Activated CD8-positive, alpha-beta T cell treated with anti-CD3 and anti-CD28 coated beads, Interleukin-2, amount 10 ng/mL, durations not matched to agents 7 days and 5 days (primary cell): ENCODE results near the gene LCE5A. TPM values are rescaled to one million over a fixed set of nuclear protein-coding genes. Genes with fewer than 3 reads are reported as not detected.

ENCODE experiments used
- ATAC-seq: fragments of 150-1000 bp; cut with Tn5 transposase; one replicate; pipeline ENCODE4 v1.10.0; 2021; ENCODE audit warnings: moderate library complexity
- CTCF ChIA-PET: fragments of 350-600 bp; sonication (Branson Sonifier 250); formaldehyde crosslinking; loops from one replicate; lab custom pipeline; 2021; ENCODE audit warnings: antibody characterized with exemption; lab: Charles Lee
- POLR2A ChIA-PET: fragments of 350-600 bp; sonication (Branson Sonifier 250); formaldehyde crosslinking; loops from one replicate; lab custom pipeline; 2021; ENCODE audit warnings: antibody characterized with exemption; lab: Charles Lee
- DNase-seq: peaks from one replicate; pipeline ENCODE4 v3.0.0-alpha.2; 2020
- H3K27ac Mint-ChIP-seq: one replicate; pipeline ENCODE4 v1.8.0; 2021; ENCODE audit warnings: mild to moderate bottlenecking, mixed read lengths
- H3K27me3 Mint-ChIP-seq: one replicate; pipeline ENCODE4 v1.8.0; 2021; ENCODE audit warnings: low read depth, mixed read lengths
- H3K36me3 Mint-ChIP-seq: one replicate; pipeline ENCODE4 v1.8.0; 2021; ENCODE audit warnings: low read depth, mixed read lengths
- H3K4me1 Mint-ChIP-seq: one replicate; pipeline ENCODE4 v1.8.0; 2021; ENCODE audit warnings: low read depth, mixed read lengths
- H3K4me3 Mint-ChIP-seq: one replicate; pipeline ENCODE4 v1.8.0; 2021; ENCODE audit warnings: mild to moderate bottlenecking, mixed read lengths
- H3K9me3 Mint-ChIP-seq: one replicate; pipeline ENCODE4 v1.8.0; 2022; ENCODE audit warnings: mixed read lengths; ENCODE audit not compliant: insufficient read depth
- total RNA-seq, 2 experiments: library from RNA; stranded (reverse); gene quantifications; one replicate each; pipeline ENCODE4 v1.2.3, GENCODE V29; 2021

The LCE5A gene
- total RNA-seq, 2 experiments from 2014 or later = not detected

- Mint-ChIP-seq H3K9me3 (no peaks in the 10 kb centered on the region), H3K4me1 (no peaks in the 10 kb centered on the region), H3K4me3 (no peak overlapping the region), H3K36me3 (no peaks in the 10 kb centered on the region), H3K27me3 (no peaks in the 10 kb centered on the region), H3K27ac (no peak overlapping the region)
- CTCF ChIA-PET = interaction anchor here (0.9 kb wide), 1 partner anchor 15 kb away, joined by 3 read pairs; no protein-coding TSS in a partner anchor
- no peak for DNase-seq
- no peak for ATAC-seq
- POLR2A ChIA-PET = no interaction called here
Observed at GRCh38 chr1:152497273-152497672, 13.3 kb upstream of the LCE5A start.

DNA sequence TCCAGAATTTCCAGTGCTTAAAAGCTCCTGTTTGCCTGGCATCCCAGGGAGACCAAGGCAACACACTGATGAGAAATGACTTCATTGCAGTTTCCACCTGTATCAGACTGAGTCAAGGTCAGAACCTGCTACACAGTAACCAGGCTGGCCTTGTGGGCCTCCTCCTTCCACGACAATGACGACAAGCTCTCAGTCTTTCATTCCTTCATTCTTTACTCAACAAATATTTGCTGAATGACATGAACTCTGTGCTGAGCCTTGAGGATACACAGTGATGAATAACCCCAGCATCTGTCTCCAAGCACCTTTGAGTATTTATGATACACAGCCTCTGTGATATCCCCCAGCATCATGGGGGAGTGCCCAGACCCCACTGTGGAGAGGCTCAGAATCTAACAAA lies 8.9 kb upstream of the LCE5A start:
- ChIA-PET CTCF (interaction anchor here (1.1 to 1.7 kb wide), 2 partner anchors 10 to 43 kb away, joined by 3 to 4 read pairs; no protein-coding TSS in a partner anchor), POLR2A (no interaction called here)
- peaks cover 2% of the 10 kb centered on the region for H3K27me3 Mint-ChIP-seq
- no peak overlapping the region for H3K4me3 Mint-ChIP-seq
- H3K36me3 Mint-ChIP-seq = no peaks in the 10 kb centered on the region
- DNase-seq = no peak
- H3K9me3 Mint-ChIP-seq = no peaks in the 10 kb centered on the region
- no peaks in the 10 kb centered on the region for H3K4me1 Mint-ChIP-seq
- H3K27ac Mint-ChIP-seq = no peak overlapping the region
- no peak for ATAC-seq

DNA sequence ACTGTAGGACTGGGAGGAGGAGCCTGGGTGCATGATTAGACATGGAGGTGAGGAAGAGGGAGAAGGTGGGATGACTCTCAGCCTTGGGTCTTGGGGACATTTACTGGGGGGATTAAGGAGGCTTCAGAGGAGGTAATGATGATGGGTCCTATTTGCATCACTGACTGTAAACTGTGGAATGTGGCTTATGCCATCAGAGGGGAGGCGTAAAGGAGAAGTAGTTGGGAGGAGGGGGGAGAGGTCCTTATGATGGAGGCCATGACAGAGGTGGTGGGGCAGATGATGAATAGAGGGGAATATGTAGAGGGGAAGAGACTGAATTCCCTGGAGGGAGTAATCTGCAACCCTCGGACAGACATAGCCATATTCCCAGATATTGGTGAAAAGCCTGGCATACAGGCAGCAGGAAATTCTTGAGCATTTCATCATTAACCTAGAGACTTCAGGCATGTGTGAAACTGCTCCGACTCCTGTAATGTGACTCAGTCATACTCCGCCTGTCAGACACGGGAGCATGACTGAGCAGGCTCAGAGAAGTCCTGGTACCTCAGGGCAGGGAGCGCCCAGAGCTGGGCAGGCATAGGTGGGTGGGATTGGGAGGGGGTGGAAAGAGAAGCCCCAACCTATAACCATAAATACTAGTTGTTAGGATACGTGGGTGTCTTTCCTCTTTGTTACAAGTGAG lies 8.0 kb upstream of the LCE5A start:
- ATAC-seq (no peak), DNase-seq (no peak)
- no peak overlapping the region for H3K4me3 Mint-ChIP-seq
- CTCF ChIA-PET = no interaction called here
- no peaks in the 10 kb centered on the region for H3K36me3 Mint-ChIP-seq
- POLR2A ChIA-PET = no interaction called here
- peaks cover 2% of the 10 kb centered on the region for H3K27me3 Mint-ChIP-seq
- H3K4me1 Mint-ChIP-seq = no peaks in the 10 kb centered on the region
- H3K27ac Mint-ChIP-seq = no peak overlapping the region
- H3K9me3 Mint-ChIP-seq = no peaks in the 10 kb centered on the region

GRCh38 chr1:152505083-152505482 lies 5.5 kb upstream of the LCE5A start:
- Mint-ChIP-seq H3K36me3 (no peaks in the 10 kb centered on the region), H3K4me1 (no peaks in the 10 kb centered on the region), H3K27ac (no peak overlapping the region), H3K27me3 (peaks cover 2% of the 10 kb centered on the region), H3K4me3 (no peak overlapping the region), H3K9me3 (no peaks in the 10 kb centered on the region)
- ChIA-PET CTCF (no interaction called here), POLR2A (no interaction called here)
- DNase-seq = no peak
- no peak for ATAC-seq

DNA sequence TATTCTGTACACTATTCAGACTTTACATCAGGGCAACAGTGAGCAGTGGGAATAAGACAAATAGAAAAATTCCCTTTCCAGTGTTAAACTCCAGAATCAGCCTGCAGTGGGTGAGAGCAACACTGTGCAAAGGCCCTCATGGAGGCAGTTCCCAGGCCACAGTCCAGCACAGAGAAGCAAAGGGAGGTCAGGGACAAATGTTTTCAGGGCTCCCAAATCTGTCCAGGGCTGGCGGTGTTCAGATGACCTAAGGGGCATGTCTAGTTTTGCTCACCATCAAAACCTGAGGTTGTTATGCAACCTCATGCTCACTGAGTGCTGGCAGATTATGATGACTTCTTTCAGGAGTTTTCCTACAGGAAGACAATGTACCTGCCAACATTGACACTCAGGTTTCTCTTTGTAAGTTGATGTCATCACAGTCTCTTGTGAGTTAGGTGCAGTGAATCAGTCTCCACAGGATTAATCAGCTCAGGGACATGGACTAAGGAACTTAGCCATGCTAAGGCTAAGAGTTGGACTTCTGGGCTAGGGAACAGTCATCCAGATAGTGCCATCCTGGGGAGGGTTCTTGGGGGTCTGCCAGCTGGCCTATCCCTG lies 3.6 kb upstream of the LCE5A start:
- H3K4me1 Mint-ChIP-seq = no peaks in the 10 kb centered on the region
- DNase-seq (no peak), ATAC-seq (no peak)
- no peaks in the 10 kb centered on the region for H3K36me3 Mint-ChIP-seq
- ChIA-PET CTCF (no interaction called here), POLR2A (no interaction called here)
- H3K27ac Mint-ChIP-seq = no peak overlapping the region
- H3K27me3 Mint-ChIP-seq = peaks cover 13% of the 10 kb centered on the region
- H3K4me3 Mint-ChIP-seq = no peak overlapping the region
- H3K9me3 Mint-ChIP-seq = no peaks in the 10 kb centered on the region

DNA sequence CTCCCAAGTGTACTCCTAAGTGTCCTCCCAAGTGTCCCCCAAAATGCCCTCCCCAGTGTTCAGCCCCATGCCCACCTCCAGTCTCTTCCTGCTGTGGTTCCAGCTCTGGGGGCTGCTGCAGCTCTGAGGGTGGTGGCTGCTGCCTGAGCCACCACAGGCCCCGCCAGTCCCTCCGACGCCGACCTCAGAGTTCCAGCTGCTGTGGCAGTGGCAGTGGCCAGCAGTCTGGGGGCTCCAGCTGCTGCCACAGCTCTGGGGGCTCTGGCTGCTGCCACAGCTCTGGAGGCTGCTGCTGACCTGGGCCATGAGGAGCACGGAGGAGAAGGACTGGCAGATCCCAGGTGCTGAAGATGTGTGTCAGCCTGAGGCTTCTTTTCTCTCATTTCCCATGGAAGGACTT lies 993 bp downstream of the LCE5A start:
- Mint-ChIP-seq H3K36me3 (no peaks in the 10 kb centered on the region), H3K4me1 (no peaks in the 10 kb centered on the region), H3K4me3 (no peak overlapping the region), H3K27me3 (peaks cover 47% of the 10 kb centered on the region), H3K27ac (no peak overlapping the region), H3K9me3 (no peaks in the 10 kb centered on the region)
- CTCF ChIA-PET = interaction anchor here (1.2 kb wide), 1 partner anchor 11 kb away, joined by 3 read pairs; no protein-coding TSS in a partner anchor
- DNase-seq (no peak), ATAC-seq (no peak)
- POLR2A ChIA-PET = no interaction called here

- Mint-ChIP-seq H3K36me3 (no peaks in the 10 kb centered on the region), H3K9me3 (no peaks in the 10 kb centered on the region), H3K4me3 (no peak overlapping the region), H3K27me3 (peaks cover 55% of the 10 kb centered on the region), H3K4me1 (no peaks in the 10 kb centered on the region), H3K27ac (no peak overlapping the region)
- CTCF ChIA-PET = no interaction called here
- POLR2A ChIA-PET = no interaction called here
- no peak for ATAC-seq
- DNase-seq = no peak
Observed at GRCh38 chr1:152513081-152513480, 2.5 kb downstream of the LCE5A start.

DNA sequence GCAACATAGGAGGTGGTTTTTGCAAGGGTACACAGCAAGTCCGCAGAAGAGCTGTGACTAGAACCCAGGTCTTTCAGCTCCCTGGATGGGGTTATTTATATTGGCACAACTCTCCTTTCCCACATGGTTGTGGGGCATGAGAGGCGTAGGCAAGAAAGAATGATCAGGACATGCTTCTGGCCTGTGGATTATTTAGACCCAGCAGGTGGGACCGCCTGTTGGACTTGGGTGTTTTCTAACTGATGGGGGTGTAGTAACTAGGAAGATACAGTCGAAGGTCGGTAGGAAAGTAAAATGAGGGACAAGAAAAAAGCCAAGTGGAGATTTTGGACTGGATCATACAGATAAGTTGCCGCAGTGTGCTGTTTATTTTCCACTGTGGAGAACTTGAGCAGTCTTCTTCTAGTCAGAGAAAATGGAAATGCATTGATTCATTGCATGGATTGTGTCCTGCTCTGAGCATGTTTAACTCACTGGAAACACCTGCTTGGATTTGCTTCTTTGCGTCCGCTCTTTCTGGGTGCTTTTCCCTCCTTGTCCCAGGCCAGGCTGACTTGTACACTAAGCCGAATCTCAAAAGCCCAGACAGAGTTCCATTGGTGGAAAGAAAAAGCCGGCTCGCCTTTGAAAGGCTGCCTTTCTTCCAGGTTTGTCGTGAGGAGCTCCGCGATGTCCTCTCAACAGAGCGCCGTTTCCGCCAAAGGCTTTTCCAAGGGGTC lies 4.3 kb downstream of the LCE5A start:
- no peaks in the 10 kb centered on the region for H3K4me1 Mint-ChIP-seq

GRCh38 chr1:152515434-152515783 lies 4.8 kb downstream of the LCE5A start:
- Mint-ChIP-seq H3K4me1 (no peaks in the 10 kb centered on the region), H3K4me3 (no peak overlapping the region), H3K9me3 (no peaks in the 10 kb centered on the region), H3K27me3 (peaks cover 54% of the 10 kb centered on the region), H3K36me3 (no peaks in the 10 kb centered on the region), H3K27ac (no peak overlapping the region)
- no peak for ATAC-seq
- ChIA-PET POLR2A (no interaction called here), CTCF (no interaction called here)
- DNase-seq = no peak

More for the DNA sequence above, 4.3 kb downstream of the LCE5A start:
- no peak for ATAC-seq
- Mint-ChIP-seq H3K27me3 (peaks cover 55% of the 10 kb centered on the region), H3K4me3 (no peak overlapping the region), H3K9me3 (no peaks in the 10 kb centered on the region), H3K36me3 (no peaks in the 10 kb centered on the region), H3K27ac (no peak overlapping the region)
- no peak for DNase-seq
- ChIA-PET POLR2A (no interaction called here), CTCF (no interaction called here)

GRCh38 chr1:152516082-152516481 lies 5.5 kb downstream of the LCE5A start:
- POLR2A ChIA-PET = no interaction called here
- ATAC-seq (no peak), DNase-seq (no peak)
- peaks cover 48% of the 10 kb centered on the region for H3K27me3 Mint-ChIP-seq
- H3K4me3 Mint-ChIP-seq = no peak overlapping the region
- H3K9me3 Mint-ChIP-seq = no peaks in the 10 kb centered on the region
- CTCF ChIA-PET = no interaction called here
- H3K27ac Mint-ChIP-seq = no peak overlapping the region
- H3K36me3 Mint-ChIP-seq = no peaks in the 10 kb centered on the region
- no peaks in the 10 kb centered on the region for H3K4me1 Mint-ChIP-seq

DNA sequence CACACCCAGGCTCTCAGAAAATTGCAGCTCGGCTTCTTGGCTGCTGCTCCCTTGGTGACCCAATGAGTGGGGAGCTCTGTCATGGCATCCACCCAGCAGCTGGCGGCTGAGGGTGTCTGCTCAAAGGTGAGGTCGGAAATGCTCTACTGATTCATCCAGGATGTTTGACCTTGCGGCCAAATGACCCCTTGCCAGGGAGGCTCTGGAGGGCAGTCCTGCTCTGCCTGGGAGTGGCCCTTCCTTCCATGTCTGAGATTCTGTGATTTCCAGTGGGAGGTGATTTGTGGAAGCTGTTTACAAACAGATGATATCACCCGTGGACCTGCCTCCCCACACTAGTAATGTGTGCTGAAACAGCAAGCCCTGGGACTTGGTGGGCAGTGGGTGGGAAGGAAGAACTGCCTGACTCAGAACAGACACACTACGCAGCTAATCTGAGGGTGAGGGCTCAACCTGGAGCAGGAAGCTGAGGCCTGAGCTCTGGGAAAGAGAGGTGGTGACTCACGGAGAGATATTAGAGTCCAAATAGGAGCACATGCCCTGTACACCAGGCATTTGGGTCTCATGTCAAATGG lies 6.7 kb downstream of the LCE5A start:
- CTCF ChIA-PET = no interaction called here
- H3K4me3 Mint-ChIP-seq = no peak overlapping the region
- H3K27ac Mint-ChIP-seq = no peak overlapping the region
- H3K4me1 Mint-ChIP-seq = no peaks in the 10 kb centered on the region
- H3K27me3 Mint-ChIP-seq = peaks cover 41% of the 10 kb centered on the region
- H3K9me3 Mint-ChIP-seq = no peaks in the 10 kb centered on the region
- no peaks in the 10 kb centered on the region for H3K36me3 Mint-ChIP-seq
- DNase-seq = no peak
- no peak for ATAC-seq
- POLR2A ChIA-PET = no interaction called here

- ChIA-PET CTCF (no interaction called here), POLR2A (no interaction called here)
- H3K27me3 Mint-ChIP-seq = peaks cover 25% of the 10 kb centered on the region
- no peak for ATAC-seq
- no peak overlapping the region for H3K4me3 Mint-ChIP-seq
- H3K4me1 Mint-ChIP-seq = no peaks in the 10 kb centered on the region
- H3K27ac Mint-ChIP-seq = no peak overlapping the region
- no peaks in the 10 kb centered on the region for H3K36me3 Mint-ChIP-seq
- H3K9me3 Mint-ChIP-seq = no peaks in the 10 kb centered on the region
- no peak for DNase-seq
Observed at GRCh38 chr1:152519851-152520250, 9.2 kb downstream of the LCE5A start.
